Measurements from ENCODE around the gene FADS2.

Gene FADS2

GRCh38 chr11:61793829-61794204, 34.3 kb upstream of the FADS2 start:
- no peak for DNase-seq
- in situ Hi-C loops (cut with HindIII; ENCODE audit: low pct_ligation_motif_present, low pct_unique_long_range_greater_than_20kb, low sequenced_read_pairs): no loop called here

GRCh38 chr11:61794579-61794978, 33.5 kb upstream of the FADS2 start:
- no peak for DNase-seq
- in situ Hi-C loops (cut with HindIII; ENCODE audit: low pct_ligation_motif_present, low pct_unique_long_range_greater_than_20kb, low sequenced_read_pairs): no loop called here

- in situ Hi-C loops (cut with HindIII; ENCODE audit: low pct_ligation_motif_present, low pct_unique_long_range_greater_than_20kb, low sequenced_read_pairs): no loop called here
- no peak for DNase-seq
These were observed 32.6 kb upstream of the FADS2 start for GRCh38 chr11:61795459-61795858.

GRCh38 chr11:61795876-61796526, 32.1 kb upstream of the FADS2 start:
- DNase-seq: no peak
- in situ Hi-C loops (cut with HindIII; ENCODE audit: low pct_ligation_motif_present, low pct_unique_long_range_greater_than_20kb, low sequenced_read_pairs): no loop called here

- DNase-seq: peak; percentile 73
These were observed 30.7 kb upstream of the FADS2 start for GRCh38 chr11:61797263-61797944.

GRCh38 chr11:61799665-61800284, 28.3 kb upstream of the FADS2 start:
- in situ Hi-C loops (cut with HindIII; ENCODE audit: low pct_ligation_motif_present, low pct_unique_long_range_greater_than_20kb, low sequenced_read_pairs): no loop called here
- DNase-seq: no peak

More at GRCh38 chr11:61797263-61797944, 30.7 kb upstream of the FADS2 start:
- in situ Hi-C loops (cut with HindIII; ENCODE audit: low pct_ligation_motif_present, low pct_unique_long_range_greater_than_20kb, low sequenced_read_pairs): no loop called here

GRCh38 chr11:61800331-61801281, 27.5 kb upstream of the FADS2 start:
- no peak for DNase-seq
- in situ Hi-C loops (cut with HindIII; ENCODE audit: low pct_ligation_motif_present, low pct_unique_long_range_greater_than_20kb, low sequenced_read_pairs): no loop called here

- DNase-seq: no peak
- in situ Hi-C loops (cut with HindIII; ENCODE audit: low pct_ligation_motif_present, low pct_unique_long_range_greater_than_20kb, low sequenced_read_pairs): no loop called here
These were observed 25.5 kb upstream of the FADS2 start for GRCh38 chr11:61802605-61803004.

GRCh38 chr11:61803889-61804647, 24.0 kb upstream of the FADS2 start:
- in situ Hi-C loops (cut with HindIII; ENCODE audit: low pct_ligation_motif_present, low pct_unique_long_range_greater_than_20kb, low sequenced_read_pairs): no loop called here
- DNase-seq: no peak

- in situ Hi-C loops (cut with HindIII; ENCODE audit: low pct_ligation_motif_present, low pct_unique_long_range_greater_than_20kb, low sequenced_read_pairs): no loop called here
- DNase-seq: no peak
These were observed 23.0 kb upstream of the FADS2 start for GRCh38 chr11:61805146-61805545.

- in situ Hi-C loops (cut with HindIII; ENCODE audit: low pct_ligation_motif_present, low pct_unique_long_range_greater_than_20kb, low sequenced_read_pairs): no loop called here
- DNase-seq: no peak
These were observed 21.3 kb upstream of the FADS2 start for GRCh38 chr11:61806785-61807184.

GRCh38 chr11:61810671-61811175, 17.4 kb upstream of the FADS2 start:
- in situ Hi-C loops (cut with HindIII; ENCODE audit: low pct_ligation_motif_present, low pct_unique_long_range_greater_than_20kb, low sequenced_read_pairs): no loop called here

GRCh38 chr11:61811831-61812230, 16.3 kb upstream of the FADS2 start:
- in situ Hi-C loops (cut with HindIII; ENCODE audit: low pct_ligation_motif_present, low pct_unique_long_range_greater_than_20kb, low sequenced_read_pairs): no loop called here
- DNase-seq: no peak

More at GRCh38 chr11:61810671-61811175, 17.4 kb upstream of the FADS2 start:
- DNase-seq: no peak

- in situ Hi-C loops (cut with HindIII; ENCODE audit: low pct_ligation_motif_present, low pct_unique_long_range_greater_than_20kb, low sequenced_read_pairs): no loop called here
- no peak for DNase-seq
These were observed 15.2 kb upstream of the FADS2 start for GRCh38 chr11:61812736-61813411.

- DNase-seq: peak; percentile 28
These were observed 13.7 kb upstream of the FADS2 start for GRCh38 chr11:61814247-61814957.

GRCh38 chr11:61814958-61815789, 12.9 kb upstream of the FADS2 start:
- in situ Hi-C loops (cut with HindIII; ENCODE audit: low pct_ligation_motif_present, low pct_unique_long_range_greater_than_20kb, low sequenced_read_pairs): no loop called here

More at GRCh38 chr11:61814247-61814957, 13.7 kb upstream of the FADS2 start:
- in situ Hi-C loops (cut with HindIII; ENCODE audit: low pct_ligation_motif_present, low pct_unique_long_range_greater_than_20kb, low sequenced_read_pairs): no loop called here

More at GRCh38 chr11:61814958-61815789, 12.9 kb upstream of the FADS2 start:
- DNase-seq: peak; percentile 95

Data from ACHN (cell line).